H1 (cell line): ENCODE data around the gene CHI3L1. TPM values are rescaled to one million over a fixed set of nuclear protein-coding genes. Genes with fewer than 3 reads are reported as not detected.

Experiments used
- ASH2L ChIP-seq: fragments of 200-600, 300-600 bp; sonication (generic); IDR thresholded peaks from one replicate; pipeline ENCODE4 v1.7.1; 2017; ENCODE audit warnings: low read length
- SP2 ChIP-seq: IDR thresholded peaks from 2 replicates; pipeline ENCODE4 v1.6.1; 2012; ENCODE audit warnings: mild to moderate bottlenecking, low read length, inconsistent platforms
- TEAD4 ChIP-seq: IDR thresholded peaks from 2 replicates; pipeline ENCODE4 v1.6.1; 2012; ENCODE audit warnings: low read depth, low read length, inconsistent platforms, mixed read lengths
- polyA plus RNA-seq, 7 experiments: library from polyadenylated mRNA; depleted of rRNA in 3 of 7; stranded (reverse) in 5 of 7; unstranded in 2 of 7; fragments of >200 nt in 5 of 7; fragments of 200-250 nt in 2 of 7; gene quantifications; 1 replicate in 5 of 7; 2 replicates in 1 of 7; 4 replicates in 1 of 7; pipeline versions ENCODE4 v1.2.1 to v1.2.3, GENCODE V29; 2011 to 2013; ENCODE audit warnings: missing spikeins in 2 of 7, mixed read lengths in 2 of 7
- total RNA-seq: library from RNA; stranded (reverse); fragmentation: NEBNext Ultra II Directional; extraction: Animal tissue kit (Norgen Biotek cat#: 25700); gene quantifications from 2 replicates; pipeline ENCODE4 v1.2.1, GENCODE V29; 2021
- TF ChIP-seq, protein P1 (sequence below): IDR thresholded peaks from 2 replicates; pipeline ENCODE4 v1.6.1; 2011; ENCODE audit warnings: low read depth, mild to moderate bottlenecking, low read length; ENCODE audit not compliant: insufficient read depth

The CHI3L1 gene
- total and polyA plus RNA-seq, 2 of the 8 experiments (the other 6 are each of a cell fraction or from before 2014, with no cell fraction given): 1.0 TPM; not detected in 1

DNA sequence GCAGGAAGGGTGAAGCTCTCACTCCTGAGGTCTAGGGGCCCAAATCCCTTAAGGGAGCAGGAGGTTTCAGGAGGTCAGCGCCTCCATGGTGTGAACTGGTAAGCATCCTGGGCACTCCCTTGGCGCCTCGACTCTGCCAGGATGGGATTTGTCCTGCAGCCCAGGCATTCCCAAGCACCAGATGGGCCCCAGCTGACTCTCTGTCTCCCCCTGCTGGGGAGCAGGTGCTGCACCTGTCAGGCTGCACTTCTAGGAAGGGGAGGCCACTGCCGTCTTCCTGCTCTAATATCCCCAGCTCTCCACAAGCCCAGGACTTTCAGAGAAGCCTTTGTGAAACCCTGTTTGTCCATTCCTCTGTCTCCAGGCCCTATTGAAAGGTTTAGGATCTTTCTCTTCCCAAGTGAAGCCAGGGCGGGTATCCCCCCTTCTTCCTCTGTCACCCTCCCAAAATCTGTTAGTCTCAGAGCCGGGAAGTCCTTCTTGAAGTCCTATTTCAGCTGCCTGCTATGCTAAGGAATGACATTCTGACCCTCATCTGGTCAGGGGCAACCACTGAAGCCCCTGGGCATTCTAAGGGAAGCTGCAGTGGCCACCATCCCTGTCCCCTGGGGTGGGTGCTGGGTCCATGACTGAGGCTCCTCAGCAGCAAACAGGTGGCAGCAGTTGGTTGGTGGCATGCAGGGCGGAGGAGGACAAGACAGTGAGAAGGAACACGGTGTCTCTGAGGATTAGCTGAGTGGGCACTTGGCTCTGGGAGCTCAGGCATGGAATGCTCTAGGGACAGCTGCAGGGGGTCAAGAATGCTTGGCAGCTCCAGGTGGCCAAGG lies 14.1 kb downstream of the CHI3L1 start (continued):
- no peak for TF ChIP-seq SP2
- TF ChIP-seq, protein P1, sequence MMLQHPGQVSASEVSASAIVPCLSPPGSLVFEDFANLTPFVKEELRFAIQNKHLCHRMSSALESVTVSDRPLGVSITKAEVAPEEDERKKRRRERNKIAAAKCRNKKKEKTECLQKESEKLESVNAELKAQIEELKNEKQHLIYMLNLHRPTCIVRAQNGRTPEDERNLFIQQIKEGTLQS: no peak
- TF ChIP-seq ASH2L: peak; percentile 19
- peak; percentile 63; the same call in 1 of the 2 replicates for TF ChIP-seq TEAD4
